Adipocyte (in vitro differentiated cells): ENCODE data around the gene AMELX.

ENCODE experiments used
- DNase-seq: peaks from one replicate; pipeline ENCODE4 v3.0.0-alpha.2; 2015; ENCODE audit warnings: low read depth
- H3K27me3 ChIP-seq: replicated peaks from 2 replicates; pipeline ENCODE4 v1.7.0; 2013; ENCODE audit warnings: mild to moderate bottlenecking, low read length, moderate library complexity; ENCODE audit not compliant: control insufficient read depth, insufficient read depth
- H3K36me3 ChIP-seq: 2 replicates; pipeline ENCODE4 v1.7.0; 2013; ENCODE audit warnings: low read length, mild to moderate bottlenecking, moderate library complexity; ENCODE audit not compliant: control insufficient read depth, insufficient read depth, severe bottlenecking
- H3K4me1 ChIP-seq: 2 replicates; pipeline ENCODE4 v1.7.0; 2013; ENCODE audit warnings: mild to moderate bottlenecking, low read length, moderate library complexity; ENCODE audit not compliant: control insufficient read depth, insufficient read depth
- H3K4me3 ChIP-seq: 2 replicates; pipeline ENCODE4 v1.7.0; 2013; ENCODE audit warnings: mild to moderate bottlenecking, low read length, moderate library complexity
- H3K9ac ChIP-seq: 2 replicates; pipeline ENCODE4 v1.7.0; 2013; ENCODE audit warnings: mild to moderate bottlenecking, low read length, moderate library complexity
- H3K9me3 ChIP-seq: 2 replicates; pipeline ENCODE4 v1.7.0; 2013; ENCODE audit warnings: mild to moderate bottlenecking, low read length, moderate library complexity; ENCODE audit not compliant: control insufficient read depth

The AMELX gene

GRCh38 chrX:11269996-11270395, 23.2 kb upstream of the AMELX start:
- H3K27me3 ChIP-seq, result no peaks in the 10 kb centered on the region
- peaks cover 30% of the 10 kb centered on the region for H3K4me1 ChIP-seq
- H3K9me3 ChIP-seq, result no peaks in the 10 kb centered on the region
- H3K4me3 ChIP-seq, result no peak overlapping the region
- no peak for DNase-seq
- H3K36me3 ChIP-seq, result no peaks in the 10 kb centered on the region
- H3K9ac ChIP-seq, result no peak overlapping the region

- Histone ChIP-seq H3K4me3 (no peak overlapping the region), H3K9ac (no peak overlapping the region), H3K4me1 (peaks cover 22% of the 10 kb centered on the region), H3K27me3 (no peaks in the 10 kb centered on the region), H3K36me3 (no peaks in the 10 kb centered on the region), H3K9me3 (no peaks in the 10 kb centered on the region)
- no peak for DNase-seq
Measured at GRCh38 chrX:11272290-11272689, 20.9 kb upstream of the AMELX start.

GRCh38 chrX:11272863-11273262, 20.4 kb upstream of the AMELX start:
- H3K9me3 ChIP-seq, result no peaks in the 10 kb centered on the region
- H3K27me3 ChIP-seq, result no peaks in the 10 kb centered on the region

GRCh38 chrX:11273544-11273943, 19.7 kb upstream of the AMELX start:
- Histone ChIP-seq H3K4me3 (no peak overlapping the region), H3K9ac (no peak overlapping the region), H3K27me3 (no peaks in the 10 kb centered on the region), H3K9me3 (no peaks in the 10 kb centered on the region), H3K36me3 (no peaks in the 10 kb centered on the region), H3K4me1 (peaks cover 22% of the 10 kb centered on the region)
- no peak for DNase-seq

More at GRCh38 chrX:11272863-11273262, 20.4 kb upstream of the AMELX start:
- Histone ChIP-seq H3K9ac (no peak overlapping the region), H3K4me1 (peaks cover 22% of the 10 kb centered on the region), H3K4me3 (no peak overlapping the region), H3K36me3 (no peaks in the 10 kb centered on the region)
- DNase-seq, result no peak

GRCh38 chrX:11282043-11282442, 11.2 kb upstream of the AMELX start:
- Histone ChIP-seq H3K9me3 (no peaks in the 10 kb centered on the region), H3K9ac (no peak overlapping the region), H3K4me1 (no peaks in the 10 kb centered on the region), H3K4me3 (no peak overlapping the region), H3K27me3 (no peaks in the 10 kb centered on the region), H3K36me3 (no peaks in the 10 kb centered on the region)
- no peak for DNase-seq

GRCh38 chrX:11285651-11286050, 7.6 kb upstream of the AMELX start:
- Histone ChIP-seq H3K4me1 (no peaks in the 10 kb centered on the region), H3K27me3 (no peaks in the 10 kb centered on the region), H3K9ac (no peak overlapping the region), H3K36me3 (no peaks in the 10 kb centered on the region), H3K4me3 (no peak overlapping the region), H3K9me3 (no peaks in the 10 kb centered on the region)
- peak; percentile 75 for DNase-seq

- no peaks in the 10 kb centered on the region for H3K9me3 ChIP-seq
- no peaks in the 10 kb centered on the region for H3K4me1 ChIP-seq
- no peak overlapping the region for H3K9ac ChIP-seq
- DNase-seq, result peak; percentile 50
- H3K4me3 ChIP-seq, result no peak overlapping the region
- H3K27me3 ChIP-seq, result no peaks in the 10 kb centered on the region
- no peaks in the 10 kb centered on the region for H3K36me3 ChIP-seq
Measured at GRCh38 chrX:11287505-11287904, 5.7 kb upstream of the AMELX start.

- DNase-seq, result no peak
- peaks cover 8% of the 10 kb centered on the region for H3K4me1 ChIP-seq
- no peaks in the 10 kb centered on the region for H3K9me3 ChIP-seq
Measured at GRCh38 chrX:11290416-11291102, 2.7 kb upstream of the AMELX start.

GRCh38 chrX:11296051-11296450, 2.8 kb downstream of the AMELX start:
- Histone ChIP-seq H3K9me3 (no peaks in the 10 kb centered on the region), H3K27me3 (no peaks in the 10 kb centered on the region), H3K36me3 (no peaks in the 10 kb centered on the region), H3K9ac (no peak overlapping the region), H3K4me1 (peaks cover 8% of the 10 kb centered on the region), H3K4me3 (no peak overlapping the region)
- no peak for DNase-seq

More at GRCh38 chrX:11290416-11291102, 2.7 kb upstream of the AMELX start:
- Histone ChIP-seq H3K4me3 (no peak overlapping the region), H3K27me3 (no peaks in the 10 kb centered on the region), H3K9ac (no peak overlapping the region), H3K36me3 (no peaks in the 10 kb centered on the region)

- Histone ChIP-seq H3K4me3 (no peak overlapping the region), H3K9ac (no peak overlapping the region), H3K36me3 (no peaks in the 10 kb centered on the region), H3K4me1 (peaks cover 10% of the 10 kb centered on the region), H3K9me3 (no peaks in the 10 kb centered on the region), H3K27me3 (no peaks in the 10 kb centered on the region)
- no peak for DNase-seq
Measured at GRCh38 chrX:11298600-11298999, 5.4 kb downstream of the AMELX start.

GRCh38 chrX:11304829-11305228, 11.6 kb downstream of the AMELX start:
- H3K9me3 ChIP-seq, result no peaks in the 10 kb centered on the region
- H3K4me3 ChIP-seq, result no peak overlapping the region
- no peaks in the 10 kb centered on the region for H3K36me3 ChIP-seq
- DNase-seq, result no peak
- H3K9ac ChIP-seq, result no peak overlapping the region
- no peaks in the 10 kb centered on the region for H3K27me3 ChIP-seq
- H3K4me1 ChIP-seq, result peaks cover 8% of the 10 kb centered on the region

GRCh38 chrX:11305641-11306040, 12.4 kb downstream of the AMELX start:
- Histone ChIP-seq H3K27me3 (no peaks in the 10 kb centered on the region), H3K9ac (no peak overlapping the region), H3K4me1 (peaks cover 8% of the 10 kb centered on the region), H3K36me3 (no peaks in the 10 kb centered on the region), H3K9me3 (no peaks in the 10 kb centered on the region), H3K4me3 (no peak overlapping the region)
- no peak for DNase-seq
